ENCODE data around the gene KCNK10. TPM values are rescaled to one million over a fixed set of nuclear protein-coding genes. Genes with fewer than 3 reads are reported as not detected.

The KCNK10 gene
- total and polyA plus RNA-seq, 11 donors, result 0.07 to 0.31 (median 0.20) TPM; not detected in 7

DNA sequence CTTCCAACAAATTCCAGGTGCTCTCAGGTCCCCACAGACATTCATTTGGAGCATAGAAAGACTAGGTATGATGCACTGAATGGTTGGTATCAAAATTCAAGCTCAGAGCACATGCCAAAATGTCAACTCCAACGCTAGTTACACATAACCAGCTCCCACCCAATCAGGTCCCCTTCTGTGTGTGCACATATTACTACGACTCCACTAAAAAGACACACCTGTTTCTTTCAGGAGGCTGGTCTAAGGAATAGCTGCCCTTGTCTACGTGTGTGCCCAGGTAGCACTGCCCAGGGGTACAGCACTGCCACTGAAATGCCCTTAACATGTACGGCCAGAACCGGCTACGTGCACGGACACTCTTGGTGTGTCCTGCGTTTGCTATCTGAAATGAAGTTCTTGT is 138.1 kb downstream of the KCNK10 start:
- intact Hi-C loops (cut with DNase I), result loop anchor here in 6 of 10 donors (5.0 kb wide), 3 partner anchors 197 to 377 kb away; partner anchors contain the start of genes SPATA7 (in 2 of the 6) and ZC3H14 (in 1 of the 6)
- ATAC-seq, result no peak
- 85 to 90% (median 88%) methylated on average over 8 of the region's 8 CpGs for WGBS, 4 donors

DNA sequence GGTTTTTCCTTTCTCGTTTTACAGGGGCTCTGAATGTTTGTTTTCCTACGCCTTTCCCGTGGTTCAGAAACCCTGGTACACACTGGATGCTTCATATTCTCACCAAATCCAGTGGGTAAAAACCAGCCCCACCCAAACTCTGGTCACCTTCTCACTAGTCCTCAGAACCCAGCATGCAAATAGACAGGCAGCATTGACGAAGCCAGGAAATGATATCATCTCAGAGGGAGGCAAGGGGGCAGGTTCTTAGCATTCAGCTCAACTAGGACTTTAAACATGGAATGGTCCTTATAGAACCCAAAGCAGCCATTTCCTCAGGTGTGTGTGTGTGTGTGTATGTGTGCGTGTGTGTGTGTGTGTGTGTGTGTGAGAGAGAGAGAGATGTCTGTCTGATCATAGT is 142.0 kb downstream of the KCNK10 start:
- ATAC-seq (no peak), DNase-seq (no peak)
- no peak overlapping the region for H3K4me3 ChIP-seq
- no peaks in the 10 kb centered on the region for H3K36me3 ChIP-seq
- no peaks in the 10 kb centered on the region for H3K9me3 ChIP-seq
- no peak for TF ChIP-seq POLR2A (IDR thresholded peaks at IDR 0.05)
- TF ChIP-seq, protein P1, sequence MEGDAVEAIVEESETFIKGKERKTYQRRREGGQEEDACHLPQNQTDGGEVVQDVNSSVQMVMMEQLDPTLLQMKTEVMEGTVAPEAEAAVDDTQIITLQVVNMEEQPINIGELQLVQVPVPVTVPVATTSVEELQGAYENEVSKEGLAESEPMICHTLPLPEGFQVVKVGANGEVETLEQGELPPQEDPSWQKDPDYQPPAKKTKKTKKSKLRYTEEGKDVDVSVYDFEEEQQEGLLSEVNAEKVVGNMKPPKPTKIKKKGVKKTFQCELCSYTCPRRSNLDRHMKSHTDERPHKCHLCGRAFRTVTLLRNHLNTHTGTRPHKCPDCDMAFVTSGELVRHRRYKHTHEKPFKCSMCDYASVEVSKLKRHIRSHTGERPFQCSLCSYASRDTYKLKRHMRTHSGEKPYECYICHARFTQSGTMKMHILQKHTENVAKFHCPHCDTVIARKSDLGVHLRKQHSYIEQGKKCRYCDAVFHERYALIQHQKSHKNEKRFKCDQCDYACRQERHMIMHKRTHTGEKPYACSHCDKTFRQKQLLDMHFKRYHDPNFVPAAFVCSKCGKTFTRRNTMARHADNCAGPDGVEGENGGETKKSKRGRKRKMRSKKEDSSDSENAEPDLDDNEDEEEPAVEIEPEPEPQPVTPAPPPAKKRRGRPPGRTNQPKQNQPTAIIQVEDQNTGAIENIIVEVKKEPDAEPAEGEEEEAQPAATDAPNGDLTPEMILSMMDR (IDR thresholded peaks at IDR 0.05), result no peak
- H3K27me3 ChIP-seq, result peaks cover 0 to 3% (median 0%) of the 10 kb centered on the region in 9 donors
- WGBS, 4 donors, result 51 to 53% (median 52%) methylated on average over 5 of the region's 5 CpGs
- intact Hi-C loops (cut with DNase I), result no loop called here
- no peaks in the 10 kb centered on the region for H3K4me1 ChIP-seq
- H3K27ac ChIP-seq, result no peak overlapping the region

More for the DNA sequence above, 138.1 kb downstream of the KCNK10 start:
- Histone ChIP-seq H3K9me3 (no peaks in the 10 kb centered on the region), H3K27me3 (peaks cover 0 to 3% (median 0%) of the 10 kb centered on the region in 9 donors), H3K36me3 (no peaks in the 10 kb centered on the region), H3K4me3 (no peak overlapping the region), H3K27ac (no peak overlapping the region), H3K4me1 (peaks cover 0 to 9% (median 4%) of the 10 kb centered on the region in 12 donors)
- no peak for DNase-seq
- no peak for TF ChIP-seq POLR2A (IDR thresholded peaks at IDR 0.05)
- TF ChIP-seq, protein P1 (IDR thresholded peaks at IDR 0.05), result no peak

DNA sequence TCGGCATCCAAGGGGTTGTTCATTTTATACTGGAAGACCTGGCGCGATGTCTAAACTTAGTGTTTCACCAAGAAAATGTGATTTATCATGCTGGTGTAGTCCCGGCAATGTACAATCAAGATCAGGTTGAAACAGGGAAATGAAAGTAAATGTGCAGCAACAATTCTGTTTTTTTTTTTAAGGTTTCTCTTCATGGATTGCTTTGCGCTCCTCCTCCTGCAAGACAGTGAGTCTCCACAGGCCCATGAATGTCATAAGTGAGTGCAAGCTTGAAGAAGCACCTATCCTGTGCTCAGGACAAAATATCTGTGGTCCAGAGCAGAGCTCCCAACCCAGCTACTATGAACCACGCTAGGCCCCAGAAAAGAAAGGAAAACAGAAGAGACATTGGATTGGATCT is 143.4 kb downstream of the KCNK10 start:
- 89 to 92% (median 91%) methylated on average over 6 of the region's 6 CpGs for WGBS, 4 donors
- no peaks in the 10 kb centered on the region for H3K4me1 ChIP-seq
- H3K4me3 ChIP-seq, result no peak overlapping the region
- DNase-seq (no peak), ATAC-seq (no peak)
- TF ChIP-seq POLR2A (IDR thresholded peaks at IDR 0.05), result no peak
- H3K36me3 ChIP-seq, result no peaks in the 10 kb centered on the region
- intact Hi-C loops (cut with DNase I), result no loop called here
- H3K9me3 ChIP-seq, result no peaks in the 10 kb centered on the region
- no peak overlapping the region for H3K27ac ChIP-seq
- peaks cover 0 to 3% (median 0%) of the 10 kb centered on the region in 9 donors for H3K27me3 ChIP-seq

DNA sequence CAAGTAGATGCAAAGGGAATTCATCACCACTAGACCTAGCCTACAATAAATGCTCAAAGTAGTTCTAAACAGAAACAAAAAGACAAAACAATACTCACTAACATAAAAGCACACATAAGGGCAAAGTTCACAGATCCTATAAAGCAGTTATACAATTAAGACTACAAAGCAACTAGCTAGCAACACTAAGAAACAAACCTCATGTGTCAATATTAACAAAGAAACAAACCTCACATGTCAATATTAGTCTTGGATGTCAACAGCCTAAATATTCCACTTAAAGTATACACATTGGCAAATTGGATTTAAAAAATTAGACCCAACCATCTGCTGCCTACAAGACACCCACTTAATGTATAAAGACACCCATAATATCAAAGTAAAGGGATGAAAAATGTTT is 152.7 kb downstream of the KCNK10 start:
- peaks cover 0 to 17% (median 0%) of the 10 kb centered on the region in 12 donors for H3K9me3 ChIP-seq
- H3K4me1 ChIP-seq, result no peaks in the 10 kb centered on the region
- no peak overlapping the region for H3K4me3 ChIP-seq
- no peak for TF ChIP-seq POLR2A (IDR thresholded peaks at IDR 0.05)
- TF ChIP-seq, protein P1 (IDR thresholded peaks at IDR 0.05), result no peak
- peaks cover 0 to 7% (median 0%) of the 10 kb centered on the region in 9 donors for H3K27me3 ChIP-seq
- intact Hi-C loops (cut with DNase I), result loop anchor here in 2 of 10 donors (5.0 kb wide), 1 partner anchor 223 kb away; no protein-coding TSS in a partner anchor
- no peak overlapping the region for H3K27ac ChIP-seq
- ATAC-seq (no peak), DNase-seq (no peak)
- no peaks in the 10 kb centered on the region for H3K36me3 ChIP-seq
